Globus pallidus (tissue), 1 donor: ENCODE results near the gene UPP1.
A peak's percentile ranks its signal among the peaks of the same experiment; 100 is the strongest.

ENCODE experiments used
- DNase-seq: peaks from one replicate; pipeline ENCODE4 v3.0.0-alpha.2; 2015; ENCODE audit warnings: low spot score

The UPP1 gene

DNA sequence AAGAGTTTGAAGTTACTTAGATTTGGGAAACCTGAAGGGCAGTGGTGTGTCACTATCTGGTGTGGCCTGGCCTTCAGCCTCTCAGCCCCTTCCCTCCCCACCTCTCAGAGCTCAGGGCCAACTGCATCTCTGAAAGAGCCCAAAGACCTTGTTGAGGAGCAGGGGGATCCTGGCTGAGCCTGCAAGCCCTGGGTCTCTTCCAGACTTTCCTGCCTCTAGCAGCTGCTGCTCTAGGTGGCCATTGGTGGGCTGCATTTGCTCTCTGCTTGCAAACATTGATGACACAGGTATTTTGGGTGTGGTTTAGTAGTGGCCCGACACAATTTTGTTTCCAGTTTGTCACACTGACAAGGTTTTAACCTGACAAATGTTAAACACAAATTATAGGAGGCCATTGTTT, 3.1 kb upstream of the UPP1 start:
- DNase-seq: no peak

- DNase-seq: no peak
These were observed 1.7 kb upstream of the UPP1 start for GRCh38 chr7:48087349-48087748.

DNA sequence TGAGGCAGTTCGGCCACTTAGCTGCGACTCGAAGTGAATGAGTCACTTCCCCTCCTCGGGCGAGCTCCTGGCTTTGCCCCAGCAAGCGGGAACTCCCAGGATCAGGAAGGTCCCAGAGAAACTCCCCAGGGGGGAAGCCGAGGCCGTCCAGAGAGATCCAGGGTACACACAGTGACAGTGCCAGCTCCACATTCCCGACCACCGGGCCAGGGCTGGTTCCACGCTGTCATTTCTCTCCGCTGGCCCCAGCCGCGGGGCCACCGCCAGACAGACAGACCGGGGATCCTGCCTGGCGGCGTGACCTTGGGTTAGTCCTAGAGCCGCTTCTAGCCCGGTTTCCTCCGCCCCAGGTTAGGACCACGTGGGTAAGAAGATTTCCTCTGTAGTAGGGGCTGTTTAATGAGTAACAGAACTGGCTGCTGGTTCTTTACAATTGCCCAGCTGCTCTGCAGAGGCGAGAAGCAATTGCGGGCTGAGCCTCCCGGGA, 463 bp upstream of the UPP1 start:
- DNase-seq: peak; percentile 29

DNA sequence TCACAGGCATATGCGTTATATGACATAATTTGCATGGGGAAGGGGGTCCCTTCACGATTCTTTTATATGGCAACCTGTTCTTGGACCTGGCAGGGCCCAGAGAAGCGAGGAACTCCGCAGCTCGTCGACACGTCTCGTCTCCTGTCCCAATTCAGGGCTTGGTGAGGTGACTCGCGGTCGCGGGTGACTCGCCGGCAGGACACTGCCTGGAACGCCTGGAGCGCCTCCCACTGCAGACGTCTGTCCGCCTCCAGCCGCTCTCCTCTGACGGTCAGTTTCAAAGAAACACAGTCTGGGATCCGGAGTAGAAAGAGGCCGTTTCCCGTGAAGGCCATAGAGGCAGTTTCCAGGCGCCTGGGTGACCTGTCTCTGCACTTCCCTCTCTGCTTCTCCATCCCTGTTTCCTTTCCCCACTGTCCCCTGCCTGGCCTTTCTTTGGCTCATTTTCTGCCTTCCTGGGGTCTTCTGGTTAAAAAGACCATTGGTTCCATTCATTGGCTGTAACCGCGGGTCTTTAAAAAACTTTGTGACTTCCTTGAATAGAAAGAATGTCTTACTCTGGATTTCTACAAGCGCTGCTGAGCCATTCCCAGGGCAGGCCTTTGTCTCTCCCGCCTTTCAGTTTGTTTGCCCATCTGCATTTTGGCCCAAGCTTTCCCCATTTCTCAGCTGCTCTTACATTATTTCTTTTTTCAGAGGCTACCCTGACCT, 1.2 kb downstream of the UPP1 start:
- no peak for DNase-seq

DNA sequence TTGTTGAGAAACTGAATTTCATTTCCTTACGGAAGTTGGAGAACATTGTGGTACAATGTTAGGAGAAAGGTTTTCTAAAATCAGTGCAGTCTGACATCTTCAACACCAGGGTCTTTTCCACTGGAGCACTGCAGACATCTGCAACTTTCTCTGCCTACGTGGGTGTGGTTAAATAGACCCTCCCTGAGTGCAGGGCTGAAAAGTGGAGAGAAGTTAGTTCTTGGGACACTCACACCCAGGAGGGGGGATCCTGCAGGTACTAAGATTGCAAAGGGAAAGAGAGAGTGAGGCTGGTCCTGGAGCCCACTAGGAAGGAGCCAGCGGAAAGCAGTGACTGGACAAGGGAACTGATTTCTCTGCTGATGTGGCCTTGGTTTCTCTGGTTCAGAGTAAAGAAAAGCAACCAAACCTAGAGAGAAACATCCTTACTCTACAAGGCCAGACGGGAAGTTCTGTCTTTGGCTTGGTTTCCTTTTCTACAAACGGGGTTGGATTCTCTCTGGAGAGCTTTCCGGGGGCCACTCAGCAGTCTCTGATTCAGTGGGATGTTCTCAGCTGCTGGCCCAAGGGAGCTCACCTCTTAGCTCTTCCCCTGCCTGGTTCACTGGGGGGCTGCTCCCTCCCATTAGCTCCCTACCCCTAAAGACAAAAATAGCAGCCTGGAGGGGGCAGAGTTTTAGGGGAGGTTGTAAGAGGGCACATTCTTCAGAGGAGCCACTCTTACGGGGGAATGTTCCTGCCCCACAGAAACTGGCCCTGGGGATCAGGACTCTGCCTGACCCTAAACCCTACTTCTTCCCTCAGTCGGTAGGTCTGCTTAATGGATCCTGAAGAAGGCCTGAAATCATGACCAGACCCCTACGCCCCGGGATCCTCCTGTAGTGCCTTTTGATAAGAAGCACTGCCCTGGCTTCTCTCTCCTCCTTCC, 2.7 kb downstream of the UPP1 start:
- DNase-seq: no peak

DNA sequence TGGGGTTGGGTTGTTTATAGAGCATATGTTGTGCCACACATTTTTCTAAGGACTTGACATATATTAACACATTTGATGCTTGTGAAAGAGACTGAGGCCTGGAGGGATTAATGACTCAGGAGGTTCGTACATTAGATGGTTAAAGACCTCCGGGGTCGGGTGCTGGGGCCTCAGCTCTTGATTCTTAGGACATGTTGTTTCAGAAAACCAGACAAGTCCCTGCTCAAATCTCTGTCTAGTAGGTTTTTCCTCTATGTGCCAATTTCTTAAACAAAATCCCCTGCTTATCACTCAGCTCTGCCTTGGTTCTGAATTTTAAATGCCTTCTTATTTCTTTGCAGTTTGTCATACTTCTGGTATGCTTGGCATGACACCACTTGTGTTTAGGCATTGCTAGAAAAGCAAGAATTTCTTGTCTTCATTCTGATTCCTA, 5.8 kb downstream of the UPP1 start:
- DNase-seq: no peak

- DNase-seq: no peak
These were observed 7.2 kb downstream of the UPP1 start for GRCh38 chr7:48096273-48096672.

DNA sequence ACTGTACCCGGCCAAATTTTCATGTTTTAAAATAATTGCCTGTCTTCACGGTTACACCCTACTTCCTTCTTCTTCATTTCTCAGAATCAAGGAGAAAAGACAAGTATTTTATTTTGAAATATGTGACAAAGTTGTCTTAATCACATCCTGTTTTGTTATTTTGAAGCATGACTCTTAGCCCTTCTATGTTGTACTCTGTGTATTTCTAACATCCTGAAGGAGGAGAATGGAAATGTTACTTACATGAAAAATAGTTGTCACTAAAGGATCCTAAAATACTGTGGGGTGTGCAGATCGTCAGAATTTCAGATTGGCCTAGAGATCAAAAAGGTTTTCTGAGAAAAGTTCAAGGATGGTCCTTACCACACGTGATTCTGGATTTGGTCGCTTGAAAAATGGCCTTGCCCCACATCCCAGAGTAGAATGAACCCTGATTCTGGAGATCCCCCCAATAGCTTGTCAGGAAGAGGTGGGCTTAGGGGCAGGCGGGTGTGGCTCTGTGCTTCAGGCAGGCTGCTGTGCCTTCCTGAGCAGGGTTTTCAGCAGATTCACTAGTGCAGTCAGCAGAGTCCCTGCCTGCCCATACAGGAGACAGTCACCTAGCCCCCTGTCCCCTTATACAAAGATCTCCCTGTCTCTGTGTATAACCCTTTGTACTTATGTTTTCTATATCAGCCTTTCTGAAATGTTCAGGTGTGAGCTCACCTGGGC, 8.6 kb downstream of the UPP1 start:
- DNase-seq: no peak

DNA sequence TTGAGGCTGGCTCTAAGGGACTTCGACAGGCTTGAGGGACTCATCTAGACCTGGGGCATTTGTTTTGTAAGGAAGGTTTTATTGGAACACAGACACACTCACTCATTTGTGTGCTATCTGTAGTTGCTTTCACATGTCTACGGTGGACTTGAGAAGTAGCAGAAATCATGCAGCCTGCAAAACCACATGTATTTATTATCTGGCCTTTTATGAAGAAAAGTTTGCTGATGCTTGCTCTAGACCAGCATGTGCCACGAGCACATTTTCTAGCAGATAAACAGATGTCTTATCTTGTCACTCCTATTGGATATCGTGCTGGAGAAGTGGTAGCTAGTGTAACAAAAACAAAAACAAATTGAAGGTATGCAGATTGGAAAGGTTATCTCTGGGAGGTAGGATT, 9.8 kb downstream of the UPP1 start:
- DNase-seq: no peak

- no peak for DNase-seq
These were observed 10.7 kb downstream of the UPP1 start for GRCh38 chr7:48099781-48100180.

DNA sequence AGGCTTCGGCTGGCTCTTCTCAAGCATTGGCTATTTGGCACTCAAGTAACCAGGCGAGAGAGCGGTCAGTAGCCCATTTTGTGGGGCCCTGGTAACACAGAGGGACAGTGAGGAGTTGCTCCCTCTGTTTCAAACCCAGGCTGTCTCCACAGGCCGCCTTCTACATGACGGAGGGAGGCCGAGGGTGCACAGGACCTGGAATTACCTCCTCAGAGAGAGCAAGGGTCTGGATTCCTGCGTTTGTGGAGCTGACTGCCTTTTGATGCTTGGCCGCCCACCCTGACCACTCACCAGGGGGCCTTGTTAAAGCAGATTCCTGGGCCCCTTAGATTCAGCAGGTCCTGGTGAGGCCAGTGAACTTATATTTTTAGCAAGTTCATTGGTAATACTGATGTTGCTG, 12.3 kb downstream of the UPP1 start:
- DNase-seq: no peak

DNA sequence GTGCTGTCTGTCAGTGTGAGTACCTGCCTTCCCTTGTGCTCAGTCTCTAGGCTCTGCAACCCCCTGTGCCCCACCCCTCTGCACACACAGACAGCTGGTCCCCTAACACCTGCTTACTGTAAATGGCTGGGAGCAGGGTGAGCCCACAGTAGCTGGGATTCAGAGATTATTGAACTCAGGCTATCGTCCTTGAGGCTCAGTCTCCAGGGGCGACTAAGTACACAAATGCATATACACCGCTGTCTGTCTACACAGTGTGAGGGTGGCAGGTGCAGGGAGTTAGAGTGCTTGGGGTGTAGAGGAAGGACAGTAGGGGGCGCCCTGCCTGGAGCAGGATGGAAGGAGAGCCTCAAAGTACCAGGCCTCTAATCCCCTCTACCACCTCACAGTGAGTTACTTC, 12.9 kb downstream of the UPP1 start:
- no peak for DNase-seq

GRCh38 chr7:48102530-48102929, 13.5 kb downstream of the UPP1 start:
- DNase-seq: no peak

DNA sequence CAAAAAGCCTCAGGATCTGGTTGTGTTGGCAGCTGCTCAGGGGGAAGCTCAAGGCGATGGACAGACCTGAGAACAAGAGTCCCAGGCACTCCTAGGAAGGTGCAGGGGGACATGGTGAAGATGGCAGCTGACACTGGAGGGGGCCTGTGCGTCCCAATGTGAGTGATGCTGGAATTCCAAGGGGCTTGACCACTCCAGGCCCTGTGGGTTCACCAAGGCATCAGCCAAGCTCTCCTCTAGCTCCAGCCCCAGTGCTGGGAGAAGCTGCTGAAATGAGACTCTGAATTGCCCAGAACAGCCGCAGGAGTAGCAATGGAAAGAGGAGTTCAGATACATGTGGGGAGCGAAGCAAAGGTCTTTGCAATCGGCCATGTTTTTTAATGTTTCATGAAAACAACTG, 16.0 kb downstream of the UPP1 start:
- no peak for DNase-seq

GRCh38 chr7:48106906-48107659, 18.0 kb downstream of the UPP1 start:
- DNase-seq: no peak

DNA sequence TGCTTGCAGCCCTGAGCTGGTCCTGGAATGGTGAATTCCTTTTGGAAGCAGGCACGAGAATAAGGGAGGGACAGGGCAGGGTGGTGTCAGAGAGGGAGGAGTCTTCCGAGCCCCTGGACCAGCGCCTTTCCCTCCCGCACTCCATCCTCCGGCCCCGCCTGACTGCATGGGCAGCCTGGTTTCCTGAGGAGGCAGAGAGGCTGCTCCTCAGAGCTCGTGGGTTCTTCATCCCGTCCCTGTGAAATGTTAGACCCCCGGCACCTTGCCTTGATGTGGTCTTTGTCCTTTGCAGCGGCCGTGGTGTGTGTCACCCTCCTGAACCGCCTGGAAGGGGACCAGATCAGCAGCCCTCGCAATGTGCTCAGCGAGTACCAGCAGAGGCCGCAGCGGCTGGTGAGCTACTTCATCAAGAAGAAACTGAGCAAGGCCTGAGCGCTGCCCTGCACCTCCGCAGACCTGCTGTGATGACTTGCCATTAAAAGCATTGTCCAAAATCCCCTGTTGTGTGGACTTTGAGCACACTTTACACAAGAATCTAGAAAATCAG, 18.9 kb downstream of the UPP1 start:
- DNase-seq: no peak

DNA sequence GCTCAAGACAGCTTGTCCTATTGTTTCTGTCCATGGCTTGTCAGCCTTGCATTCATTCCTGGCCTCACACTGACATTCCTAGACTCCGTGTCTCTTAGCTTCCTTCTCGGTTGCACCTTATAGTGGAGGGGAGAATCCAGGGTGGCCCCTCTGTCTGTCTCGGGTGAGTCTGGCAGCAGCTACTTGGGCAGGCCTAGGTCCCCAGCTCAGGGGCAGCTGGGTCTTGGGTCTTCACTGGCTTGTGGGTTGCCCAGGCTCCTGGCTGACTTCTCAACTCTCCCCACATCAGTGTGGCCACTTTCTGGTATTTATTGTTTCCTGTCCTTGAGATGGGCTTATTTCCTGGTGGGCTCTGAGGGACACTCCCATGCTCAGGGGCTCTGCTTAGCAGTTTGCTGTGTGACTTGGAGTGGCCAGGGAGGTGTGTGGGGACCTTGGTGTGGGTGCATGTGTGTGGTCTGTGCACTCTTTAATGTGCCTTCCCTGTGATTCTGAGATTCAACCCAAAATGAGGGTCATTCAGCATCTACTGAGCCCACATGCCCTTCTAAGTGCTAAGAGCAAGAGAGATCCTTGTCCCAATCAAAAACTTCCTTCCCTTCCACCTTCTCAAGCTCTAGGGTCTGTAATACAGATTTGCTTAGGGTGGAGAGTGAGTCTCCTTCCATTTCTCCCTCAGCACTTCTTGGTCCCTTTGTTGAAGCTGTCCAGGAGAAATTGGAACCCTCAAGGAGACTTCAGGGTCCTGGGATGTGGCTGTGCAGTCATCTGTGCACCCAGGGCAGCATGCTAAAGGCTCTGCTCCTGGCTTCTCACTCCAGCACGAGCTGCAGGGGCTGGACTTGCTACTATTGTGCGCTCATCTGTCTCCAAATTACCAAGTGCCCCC, 20.1 kb downstream of the UPP1 start:
- DNase-seq: no peak

DNA sequence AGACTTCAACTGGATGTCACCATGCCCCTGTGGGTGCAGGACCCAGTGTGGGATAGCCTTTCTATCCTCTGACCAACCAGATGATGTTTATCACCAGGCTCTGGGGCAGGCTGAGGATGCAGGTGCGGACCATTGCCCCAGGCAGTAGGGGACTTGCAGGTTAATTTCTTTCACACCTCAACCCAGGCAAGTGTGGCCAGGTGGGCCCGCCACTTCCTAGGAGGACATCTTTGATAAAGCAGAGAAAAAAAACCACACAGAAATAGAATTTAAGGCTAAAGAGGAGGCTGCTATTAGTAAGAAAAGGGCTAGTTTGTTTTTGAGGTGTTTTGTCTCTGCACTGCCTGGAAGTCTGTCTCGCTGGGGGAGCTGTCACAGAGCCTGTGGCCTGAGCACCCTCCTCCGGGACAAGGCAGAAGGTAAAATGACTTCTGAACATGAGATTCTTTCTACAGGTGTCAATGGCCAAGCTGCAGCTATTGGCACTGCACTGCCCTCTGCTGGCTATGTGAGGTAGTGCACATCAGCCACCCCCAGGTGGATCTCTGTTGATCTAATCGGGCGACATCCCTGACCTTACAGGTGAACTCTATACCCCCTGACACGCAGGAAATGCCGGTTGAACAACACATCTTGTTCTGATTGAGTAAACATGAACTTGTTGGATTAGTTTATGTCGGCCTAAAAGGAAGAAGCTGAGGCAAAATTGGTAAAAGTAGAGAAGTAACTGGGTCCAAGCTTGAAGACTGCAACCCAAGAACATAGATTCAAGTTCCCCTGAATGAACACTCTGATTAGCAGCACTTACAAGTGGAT, 21.0 kb downstream of the UPP1 start:
- peak; percentile 47 for DNase-seq

GRCh38 chr7:48110868-48111267, 21.8 kb downstream of the UPP1 start:
- DNase-seq: no peak

DNA sequence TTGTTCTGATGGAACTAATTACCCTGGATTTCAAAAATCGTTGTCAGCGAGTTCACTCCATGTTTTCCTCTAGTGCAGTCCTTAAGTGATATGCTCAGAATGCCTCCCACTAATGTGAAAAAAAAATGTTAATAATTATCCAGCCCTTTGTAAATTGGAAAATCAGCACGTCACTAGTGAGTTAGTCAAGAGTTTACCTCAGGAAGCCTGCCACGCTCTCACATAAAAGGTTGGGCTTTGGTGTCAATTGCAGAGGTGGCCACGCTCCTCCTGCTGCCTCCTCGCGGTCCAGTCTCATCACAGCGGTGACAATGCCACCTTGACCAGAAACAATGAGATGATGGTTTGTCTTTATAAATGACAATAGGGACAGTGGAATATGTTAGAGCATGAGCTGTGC, 22.5 kb downstream of the UPP1 start:
- DNase-seq: no peak
